Gastroesophageal sphincter (tissue), 3 donors: ENCODE results near the gene THSD7A.

ENCODE experiments used
- CTCF ChIP-seq, 4 experiments: fragments of 200-600 bp in 2 of 4; fragments of 450-650 bp in 2 of 4; sonication (generic) in 1 of 4; IDR thresholded peaks; one replicate each; pipeline ENCODE4 v1.5.1; 2017 to 2019; ENCODE audit warnings: antibody characterized with exemption in 4 of 4, mild to moderate bottlenecking in 2 of 4, moderate library complexity in 2 of 4
- POLR2A ChIP-seq, 2 donors: fragments of 450-650 bp; IDR thresholded peaks; one replicate each; pipeline ENCODE4 v1.6.1; 2017; ENCODE audit warnings: antibody characterized with exemption in 2 of 2, mild to moderate bottlenecking in 2 of 2, moderate library complexity in 1 of 2
- POLR2AphosphoS5 ChIP-seq: sonication (generic); formaldehyde crosslinking; IDR thresholded peaks from one replicate; pipeline ENCODE4 v1.6.1; 2017; ENCODE audit warnings: antibody characterized with exemption

GRCh38 chr7:11473807-11474424, 358.1 kb downstream of the THSD7A start:
- TF ChIP-seq CTCF (IDR thresholded peaks at IDR 0.05) = no peak
- no peak for TF ChIP-seq POLR2A (IDR thresholded peaks at IDR 0.05)
- TF ChIP-seq POLR2AphosphoS5 = no peak
